ENCODE data around the gene NFX1. TPM values are rescaled to one million over a fixed set of nuclear protein-coding genes. Genes with fewer than 3 reads are reported as not detected.
A peak's percentile ranks its signal among the peaks of the same experiment; 100 is the strongest.

The NFX1 gene
- 20.2 and 23.4 TPM in 2 replicates for total RNA-seq (2014; rRNA removed)
- 19.0 TPM for polyA plus RNA-seq (2012)

DNA sequence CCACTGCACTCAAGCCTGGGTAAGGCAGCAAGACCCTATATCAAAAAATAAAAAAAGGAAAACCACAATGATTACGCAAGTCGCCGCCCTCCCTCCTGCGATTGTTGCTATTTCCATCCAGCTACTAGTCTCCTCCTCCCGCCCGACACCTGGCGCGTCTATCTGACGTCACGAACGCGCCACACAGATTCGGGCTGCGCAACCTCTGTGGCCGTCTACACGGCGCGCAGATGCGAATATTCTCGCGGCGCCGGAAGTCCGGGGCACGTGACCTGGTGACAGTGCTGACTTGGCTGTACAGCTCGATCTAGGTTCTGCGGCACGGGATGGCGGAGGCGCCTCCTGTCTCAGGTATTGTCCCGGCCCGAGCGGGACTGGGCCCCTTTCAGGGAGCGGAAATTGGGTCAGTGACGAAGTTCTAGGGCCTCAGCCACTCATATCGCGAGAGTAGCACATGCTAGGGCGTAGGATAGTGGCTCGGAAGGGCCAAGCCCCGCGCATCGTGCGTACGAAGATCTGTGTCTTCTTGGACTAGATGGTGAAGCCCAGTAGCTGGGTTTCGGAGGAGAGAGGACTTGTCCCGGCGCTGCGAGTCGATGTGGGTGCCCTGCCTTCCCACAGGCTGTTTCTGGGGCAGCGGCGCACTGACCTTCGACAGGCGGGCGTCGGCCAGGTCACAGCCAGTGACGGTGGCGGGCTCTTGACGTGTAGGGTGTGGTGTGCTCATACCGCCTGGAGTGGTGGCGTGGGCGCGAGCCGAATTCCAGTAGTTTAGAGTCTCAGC is at the start of gene NFX1:
NFX1 (plus strand) TSS at position 270 of the 784 bp plus-strand sequence; CDS start at position 327, 57 bp downstream.
- DNase-seq (ENCODE audit: low read depth) = peak; percentile 98

DNA sequence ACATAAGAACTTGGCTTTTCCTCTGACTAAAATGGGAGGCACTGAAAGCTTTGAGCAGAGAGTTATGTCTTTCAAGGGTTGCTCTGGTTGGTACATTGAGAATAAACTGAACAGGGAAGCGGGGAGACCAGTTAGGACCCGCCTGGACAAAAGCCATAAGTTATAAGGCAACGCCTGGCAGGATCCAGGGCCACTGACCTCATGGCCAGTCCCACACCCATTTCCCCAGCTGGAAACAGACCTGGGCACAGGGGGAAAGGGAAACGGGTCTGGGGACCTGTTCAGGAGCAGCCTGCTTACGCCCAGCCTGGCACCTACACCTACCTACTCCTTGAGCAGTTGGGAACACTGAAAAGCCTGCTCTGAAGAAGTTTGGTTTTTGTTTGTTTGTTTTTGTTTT is 49.0 kb upstream of the NFX1 start:
- DNase-seq (ENCODE audit: low read depth) = no peak

DNA sequence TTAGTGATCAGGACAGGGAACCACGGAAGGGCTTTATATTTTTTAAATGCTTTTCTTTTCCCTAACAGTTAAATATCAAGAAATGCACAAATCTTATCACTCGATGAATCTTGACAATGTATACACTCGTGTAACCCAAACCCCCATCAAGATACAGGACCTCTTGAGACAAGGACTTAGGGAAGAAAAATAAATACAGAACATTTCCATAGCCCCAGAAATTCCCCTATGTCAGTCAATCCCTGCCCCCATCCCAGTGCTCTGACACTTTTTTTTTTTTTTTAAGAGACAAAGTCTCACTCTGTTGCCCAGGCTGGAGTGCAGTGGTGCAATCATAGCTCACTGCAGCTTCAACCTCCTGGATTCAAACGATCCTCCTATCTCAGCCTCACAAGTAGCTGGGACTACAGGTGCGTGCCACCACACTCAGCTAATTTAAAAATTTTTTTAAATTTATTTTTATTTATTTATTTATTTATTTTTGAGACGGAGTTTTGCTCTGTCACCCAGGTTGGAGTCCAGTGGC is 47.6 kb upstream of the NFX1 start:
- DNase-seq (ENCODE audit: low read depth) = no peak

DNA sequence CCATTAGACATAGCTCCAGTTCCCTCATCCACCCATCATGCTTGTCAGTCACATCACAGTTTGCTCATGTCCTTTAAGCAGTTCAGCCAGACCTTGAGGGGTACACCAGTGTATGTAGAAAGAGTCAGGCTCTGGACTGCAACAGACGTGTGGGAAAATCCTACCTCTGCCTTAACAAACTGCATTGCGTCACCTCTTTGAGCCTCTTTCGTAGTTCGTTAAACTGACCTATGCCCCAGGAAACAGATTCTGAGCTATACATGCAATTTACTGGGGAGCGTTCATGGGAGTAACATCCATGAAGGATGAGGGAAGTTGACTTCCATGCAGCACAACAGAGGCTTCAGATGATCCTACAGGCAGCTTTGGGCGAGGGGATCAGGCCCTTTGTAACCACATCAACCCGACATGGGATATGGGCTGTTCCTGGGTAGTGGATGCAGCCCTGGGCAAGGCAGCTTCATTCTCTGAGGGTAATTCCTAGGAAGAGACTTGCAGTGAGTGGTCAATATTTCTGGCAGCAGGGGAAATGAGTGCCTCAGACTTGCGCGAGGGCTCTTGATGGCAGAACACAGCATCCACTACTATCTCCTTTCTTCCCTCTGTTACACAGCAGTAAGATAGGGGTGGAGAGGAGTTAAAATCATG is 46.1 kb upstream of the NFX1 start:
- no peak for DNase-seq (ENCODE audit: low read depth)

DNA sequence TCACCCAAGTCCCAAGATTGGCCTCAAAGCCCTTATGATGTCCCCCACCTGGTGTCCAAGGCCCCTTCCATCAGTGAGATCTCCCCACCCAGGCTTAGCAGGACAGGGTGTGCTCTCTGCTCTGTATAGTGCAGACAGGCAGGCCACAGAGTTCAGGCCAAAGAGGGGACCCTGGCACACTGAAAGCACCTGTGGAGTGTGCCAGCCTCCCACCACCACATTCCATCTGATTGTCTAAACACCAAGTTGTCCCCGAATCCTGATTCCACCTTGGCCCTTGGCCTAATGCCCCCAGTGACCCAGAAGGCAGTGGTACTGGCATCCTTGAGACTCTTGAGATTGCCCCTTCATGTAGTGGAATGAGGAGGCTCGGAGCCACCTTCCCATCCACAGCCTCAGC is 45.0 kb upstream of the NFX1 start:
- DNase-seq (ENCODE audit: low read depth) = no peak

DNA sequence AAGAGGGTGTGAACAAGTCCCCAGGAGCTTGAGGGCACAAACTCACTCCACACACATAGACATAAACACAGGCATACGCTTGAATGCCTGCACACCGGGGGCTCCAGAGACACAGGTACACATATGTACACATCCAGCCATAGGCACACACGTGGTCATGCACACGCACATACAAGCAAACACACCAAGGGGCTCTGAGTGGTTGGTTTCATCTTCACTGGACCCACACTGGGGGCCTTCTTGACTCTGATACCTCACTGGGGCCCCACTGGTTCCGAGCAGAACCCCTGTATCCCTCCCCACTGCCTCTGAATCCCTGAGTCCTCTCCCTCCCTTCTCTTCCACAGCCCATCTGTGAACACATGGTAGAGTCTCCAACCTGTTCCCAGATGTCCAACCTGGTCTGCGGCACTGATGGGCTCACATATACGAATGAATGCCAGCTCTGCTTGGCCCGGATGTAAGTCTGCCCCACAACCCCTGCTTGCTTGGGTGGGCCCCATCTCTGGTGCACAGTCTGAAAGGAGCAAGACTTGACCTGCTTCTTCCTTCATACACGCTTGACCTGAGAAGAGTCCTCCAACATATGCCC is 44.0 kb upstream of the NFX1 start:
- no peak for DNase-seq (ENCODE audit: low read depth)

DNA sequence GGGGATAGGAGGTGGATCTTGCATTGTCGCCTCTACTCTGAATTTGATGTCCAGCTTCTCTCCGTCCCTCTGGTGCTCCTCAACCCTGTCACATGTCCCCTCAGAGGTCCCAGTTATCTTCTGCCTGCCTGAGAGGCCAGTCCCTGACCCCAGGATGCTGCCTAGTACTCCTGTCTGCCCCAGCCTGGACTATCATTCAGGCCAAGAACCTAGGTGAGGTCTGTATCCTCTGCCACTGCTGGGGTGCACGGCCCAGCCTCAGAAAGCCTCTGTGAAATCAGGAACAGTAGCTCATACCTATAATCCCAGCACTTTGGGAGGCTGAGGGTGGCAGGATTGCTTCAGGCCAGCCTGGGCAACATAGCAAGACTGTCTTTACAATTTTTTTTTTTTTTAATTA is 41.7 kb upstream of the NFX1 start:
- no peak for DNase-seq (ENCODE audit: low read depth)

DNA sequence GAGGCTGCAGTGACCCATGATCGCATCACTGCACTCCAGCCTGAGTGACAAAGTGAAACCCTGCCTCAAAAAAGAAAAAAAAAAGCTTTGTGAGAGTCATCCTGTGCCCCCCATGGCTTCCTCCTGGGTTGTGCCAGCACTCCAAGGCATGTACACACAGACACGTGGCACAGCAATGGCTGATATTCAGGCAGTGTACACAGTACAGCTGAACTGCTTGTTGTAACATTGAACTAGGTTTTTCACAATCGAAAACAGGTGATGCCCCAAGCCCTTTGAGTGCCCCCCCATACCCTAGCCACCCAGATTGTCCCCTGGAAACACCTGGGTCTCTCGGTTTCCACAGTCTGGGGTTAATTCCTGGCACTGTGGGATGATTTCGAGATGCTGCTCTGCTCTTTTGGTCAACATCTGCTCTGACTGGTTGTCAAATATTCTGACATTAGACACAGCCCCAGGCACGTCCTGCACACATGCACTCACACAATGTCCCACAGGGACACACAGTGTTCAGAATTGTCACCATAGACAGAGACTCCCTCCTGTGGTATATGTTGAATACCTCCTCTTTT is 41.1 kb upstream of the NFX1 start:
- DNase-seq (ENCODE audit: low read depth) = no peak

DNA sequence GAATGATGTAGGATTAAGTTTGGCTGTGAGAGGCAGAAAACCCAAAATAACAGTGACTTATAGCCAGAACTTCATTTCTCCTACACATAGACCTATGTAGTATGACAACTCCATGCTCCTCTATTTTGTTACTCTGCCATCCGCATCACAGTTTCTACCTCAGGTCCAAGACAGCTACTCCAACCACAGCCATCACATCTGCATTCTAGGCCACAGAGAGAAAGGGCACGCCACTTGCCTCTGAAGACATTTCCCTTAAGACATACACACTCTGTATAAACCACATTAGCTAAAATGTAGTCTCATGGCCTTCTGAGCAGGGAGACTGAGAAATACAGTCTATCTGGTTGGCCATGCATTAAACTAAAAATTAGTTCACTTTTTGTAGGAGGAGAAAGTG is 40.3 kb upstream of the NFX1 start:
- no peak for DNase-seq (ENCODE audit: low read depth)

DNA sequence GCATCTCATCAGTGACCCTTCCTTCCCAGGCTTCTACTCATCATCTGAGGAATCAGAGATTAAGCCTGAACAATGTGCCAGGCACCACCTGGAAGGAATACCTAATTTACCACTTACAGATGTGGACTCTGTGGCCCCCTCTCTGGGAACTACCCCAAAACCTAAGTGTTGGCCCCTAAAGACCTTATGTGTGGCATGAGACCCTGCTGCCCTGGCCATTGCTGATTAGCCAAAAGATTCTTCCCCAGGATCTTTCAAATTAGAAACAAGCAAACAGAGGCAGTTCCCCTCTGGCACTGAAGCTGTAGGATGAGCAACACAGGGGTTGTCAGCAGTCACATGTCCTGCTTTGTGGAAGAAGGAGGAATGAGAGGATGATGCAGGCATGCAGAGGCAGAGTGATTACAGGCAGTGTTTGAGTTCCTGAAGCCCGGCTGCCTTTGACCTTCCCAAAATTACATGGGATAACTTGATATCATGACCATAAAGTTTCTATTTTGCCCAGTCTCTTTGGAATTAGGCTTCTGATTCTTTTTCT is 39.8 kb upstream of the NFX1 start:
- DNase-seq (ENCODE audit: low read depth) = peak; percentile 55

DNA sequence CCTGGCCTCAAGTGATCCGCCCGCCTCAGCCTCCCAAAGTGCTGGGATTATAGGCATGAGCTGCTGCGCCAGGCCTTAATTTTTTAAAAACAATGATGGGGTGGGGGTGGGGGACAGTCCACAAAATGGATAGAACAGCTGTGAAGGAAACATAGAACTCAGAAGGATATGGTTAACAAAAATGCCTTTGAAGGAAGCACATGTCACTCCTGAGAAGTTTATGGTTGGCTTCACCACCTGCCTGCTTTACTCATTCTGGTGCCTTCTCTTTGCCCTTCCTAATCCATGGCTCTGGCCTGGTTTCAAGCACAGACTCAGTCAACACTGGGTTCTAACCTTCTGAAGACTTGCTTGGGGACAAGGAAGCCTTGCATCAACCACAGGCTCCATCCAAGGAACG is 36.1 kb upstream of the NFX1 start:
- peak; percentile 48 for DNase-seq (ENCODE audit: low read depth)

DNA sequence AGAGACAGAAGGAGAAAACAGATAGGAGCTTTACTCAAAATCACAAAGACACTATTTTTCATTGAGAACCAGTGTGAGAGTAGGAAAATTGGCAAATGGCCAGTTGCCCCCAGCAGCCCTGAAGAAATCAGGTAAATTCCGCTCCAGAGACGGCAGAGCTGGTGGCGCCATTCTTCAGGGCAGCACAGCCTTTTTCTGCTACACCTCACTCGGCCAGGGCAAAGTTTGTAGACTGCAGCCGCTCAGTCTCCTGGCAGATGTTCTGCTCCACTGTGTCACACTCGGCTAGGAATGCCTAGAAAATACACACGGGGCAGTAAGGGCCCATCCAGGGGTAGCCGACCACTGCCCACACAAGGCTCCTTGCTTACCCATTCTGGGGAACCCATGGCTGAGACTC is 35.3 kb upstream of the NFX1 start:
- DNase-seq (ENCODE audit: low read depth) = no peak

DNA sequence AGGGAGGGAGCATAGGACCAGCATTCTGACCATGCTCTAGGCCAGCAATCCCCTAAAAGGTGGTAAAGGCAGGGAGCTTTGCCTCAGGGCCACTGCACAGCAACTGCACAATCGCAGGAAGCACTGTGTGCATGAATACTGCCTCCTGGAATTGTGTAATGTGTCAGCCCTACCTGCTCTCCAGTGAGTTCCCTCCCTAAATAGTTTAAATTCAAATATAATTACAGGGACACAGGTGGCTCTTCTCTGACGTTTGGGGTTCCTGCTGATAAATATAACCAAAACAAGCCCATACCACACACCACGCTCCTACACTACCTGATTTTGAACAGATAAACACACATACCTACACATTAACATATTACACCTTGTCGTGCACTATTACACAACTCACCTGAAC is 34.8 kb upstream of the NFX1 start:
- no peak for DNase-seq (ENCODE audit: low read depth)

DNA sequence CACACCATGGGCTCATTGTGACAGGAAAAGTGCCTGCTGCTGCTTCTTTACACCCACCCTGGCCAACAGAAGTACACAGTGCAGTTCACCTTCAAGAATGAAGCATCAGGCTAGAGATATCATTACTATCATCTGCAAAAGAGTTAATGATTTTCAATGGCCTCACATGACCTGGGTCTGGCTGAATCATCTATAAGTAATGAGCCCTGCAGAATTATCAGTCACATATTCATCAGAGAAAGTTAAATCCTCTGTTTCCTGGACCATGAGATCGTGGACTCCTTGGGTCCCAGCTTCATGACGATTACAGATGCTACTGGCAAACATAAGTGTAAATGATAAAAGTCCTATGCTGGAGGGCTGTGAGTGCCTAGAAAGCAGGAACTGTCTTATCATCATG is 34.1 kb upstream of the NFX1 start:
- DNase-seq (ENCODE audit: low read depth) = no peak

DNA sequence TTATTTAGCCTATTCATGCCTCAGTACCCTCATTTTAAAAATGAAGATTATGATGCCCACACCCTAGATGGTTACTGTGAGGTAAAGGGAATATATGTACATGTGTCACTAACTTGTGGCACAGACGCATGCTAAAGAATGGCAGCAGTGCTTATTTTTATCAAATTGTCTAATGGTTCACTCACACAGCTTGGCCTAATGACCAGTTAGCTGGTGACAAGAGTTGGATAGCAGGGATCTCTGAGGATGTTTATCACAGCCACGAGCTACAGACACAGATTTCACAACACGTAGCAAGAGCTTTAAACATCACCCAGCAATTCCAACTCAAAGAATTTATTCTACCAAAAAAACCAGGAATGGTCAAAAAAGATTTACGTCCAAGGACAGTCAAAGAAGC is 33.0 kb upstream of the NFX1 start:
- no peak for DNase-seq (ENCODE audit: low read depth)

DNA sequence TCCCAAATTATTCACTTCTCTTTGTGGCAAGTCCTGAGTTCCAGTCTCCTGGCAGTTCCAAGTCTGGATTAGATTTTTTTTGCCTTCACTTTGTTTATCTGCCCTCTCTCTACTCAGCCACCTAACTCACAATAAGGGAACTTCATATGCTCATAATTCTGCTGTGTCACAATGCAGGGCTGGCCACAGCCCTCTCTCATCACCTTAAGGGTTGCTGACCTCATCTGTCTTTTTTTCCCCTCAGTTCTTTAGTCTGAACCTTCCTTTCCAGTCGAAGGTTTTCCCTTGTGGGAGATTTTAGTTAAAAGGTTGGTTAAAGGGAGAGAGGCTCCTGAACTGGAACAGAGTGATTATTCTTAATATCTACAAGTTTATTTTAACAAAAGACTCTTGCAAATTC is 29.9 kb upstream of the NFX1 start:
- DNase-seq (ENCODE audit: low read depth) = no peak

DNA sequence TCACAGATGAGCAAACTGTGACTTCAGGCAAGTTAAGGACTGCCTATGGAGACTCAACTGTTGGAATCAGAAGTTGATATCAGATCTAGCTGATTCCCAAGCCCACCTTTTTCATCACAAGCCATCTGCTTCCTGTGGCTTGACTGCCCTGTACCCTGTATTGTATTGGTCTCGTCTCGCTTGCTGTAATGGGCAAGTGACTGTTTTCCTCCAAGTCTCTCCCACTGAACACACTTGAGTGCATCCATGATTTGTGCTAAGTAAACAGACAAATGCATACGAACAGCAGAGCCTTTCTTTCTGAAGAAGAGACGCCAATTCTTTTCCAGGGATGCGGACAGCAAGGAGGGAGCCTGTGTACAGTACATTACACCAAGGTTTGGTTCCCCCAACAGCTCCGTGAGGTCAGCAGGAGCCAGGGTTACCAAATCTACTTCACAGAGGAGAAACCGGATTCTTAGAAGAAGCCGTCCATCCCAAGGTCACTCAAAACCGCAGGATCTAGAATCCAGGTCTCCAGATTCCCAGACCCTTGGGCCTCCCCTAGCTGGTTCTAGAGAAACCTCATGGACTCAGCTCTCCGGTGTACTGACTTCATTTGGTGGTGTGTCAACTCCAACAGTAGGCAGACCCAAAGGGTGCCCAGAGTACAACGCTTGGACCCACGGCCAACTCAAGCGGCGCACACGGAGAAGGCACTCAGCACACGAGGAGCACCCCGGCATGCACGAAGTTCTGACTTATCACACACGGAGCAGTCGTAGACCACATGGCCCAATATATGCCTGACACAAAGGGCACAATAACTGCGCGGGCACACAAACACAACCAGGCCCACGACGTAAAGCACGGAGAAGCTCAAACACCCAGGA is 26.9 kb upstream of the NFX1 start:
- peak; percentile 31 for DNase-seq (ENCODE audit: low read depth)

DNA sequence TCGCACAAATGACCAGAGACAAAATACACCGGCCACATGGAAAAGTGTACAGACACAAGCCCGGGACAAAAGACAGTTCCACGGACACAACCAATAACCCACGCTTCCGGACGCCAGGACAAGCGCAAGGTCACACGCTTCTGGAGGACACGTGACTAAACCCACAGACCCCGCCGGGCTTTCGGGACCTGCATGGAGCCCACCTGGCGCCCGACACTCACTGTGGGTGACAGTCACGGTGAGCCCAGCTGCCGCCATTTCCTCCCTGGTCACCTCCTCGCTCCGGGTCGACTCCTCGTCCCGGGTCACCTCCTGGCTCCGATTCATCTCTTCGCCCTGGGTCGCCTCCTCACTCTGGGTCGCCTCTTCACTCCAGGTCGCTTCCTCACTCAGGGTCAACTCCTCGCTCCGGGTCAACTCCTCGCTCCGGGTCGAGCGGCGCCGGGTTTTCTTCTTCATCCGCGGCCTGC is 26.3 kb upstream of the NFX1 start:
- peak; percentile 24 for DNase-seq (ENCODE audit: low read depth)

DNA sequence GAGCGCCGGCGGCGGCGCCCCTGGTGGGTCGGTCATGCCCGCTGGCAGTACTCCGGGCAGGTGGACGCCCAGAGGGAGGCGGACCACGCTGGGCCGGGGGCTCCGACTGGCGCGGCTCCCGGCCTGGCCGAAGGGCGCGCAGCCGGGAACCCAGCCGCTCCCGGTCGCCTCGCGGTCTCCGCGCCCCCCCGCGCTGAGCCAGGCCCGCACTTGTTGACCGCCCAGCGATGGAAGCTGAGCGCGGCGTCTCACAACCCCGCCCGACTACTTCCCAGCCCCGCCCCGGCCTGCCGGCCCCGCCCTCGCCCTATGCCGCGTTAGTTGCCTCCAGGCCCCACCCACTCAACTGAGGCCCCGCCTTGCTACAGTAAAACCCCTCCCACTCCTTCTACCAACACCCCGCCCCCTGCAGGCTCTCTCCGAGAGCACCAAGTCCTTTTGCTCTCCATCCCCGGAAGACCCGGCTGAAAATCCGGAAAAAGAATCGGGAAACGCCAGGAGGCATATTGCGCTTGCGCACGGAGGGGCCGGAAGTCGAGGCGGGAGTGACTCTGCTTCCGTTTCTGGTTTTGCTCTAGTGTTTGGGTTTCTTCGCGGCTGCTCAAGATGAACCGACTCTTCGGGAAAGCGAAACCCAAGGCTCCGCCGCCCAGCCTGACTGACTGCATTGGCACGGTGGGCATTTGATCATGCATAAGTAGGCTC is 25.7 kb upstream of the NFX1 start, which contains the start of the genes BAG1 and CHMP5:
BAG1 (minus strand) TSS at position 236 of the 705 bp plus-strand sequence.
CHMP5 (plus strand) TSS at position 577 of the 705 bp plus-strand sequence; CDS start at position 607, 30 bp downstream.
- DNase-seq (ENCODE audit: low read depth) = peak; percentile 99

Measured in LHCN-M2 (cell line).